Mucosa of descending colon (tissue), 3 donors: ENCODE results near the gene HNRNPA0. TPM values are rescaled to one million over a fixed set of nuclear protein-coding genes. Genes with fewer than 3 reads are reported as not detected.

Experiments used
- ATAC-seq: fragments of 200-7000 bp; cut with Tn5 transposase; one replicate; pipeline ENCODE4 v1.9.1; 2020; ENCODE audit warnings: mild to moderate bottlenecking, moderate library complexity
- DNase-seq, 3 donors: peaks; one replicate each; pipeline ENCODE4 v3.0.0-alpha.2; 2020
- H3K36me3 ChIP-seq: fragments of 200-600 bp; one replicate; pipeline ENCODE4 v1.8.0; 2021; ENCODE audit warnings: low read depth, mild to moderate bottlenecking
- H3K4me1 ChIP-seq: fragments of 200-600 bp; one replicate; pipeline ENCODE4 v1.8.0; 2021; ENCODE audit warnings: low read depth, mild to moderate bottlenecking
- H3K4me3 ChIP-seq: fragments of 200-600 bp; one replicate; pipeline ENCODE4 v1.8.0; 2021; ENCODE audit warnings: mild to moderate bottlenecking
- H3K9me3 ChIP-seq: fragments of 200-600 bp; one replicate; pipeline ENCODE4 v1.8.0; 2021; ENCODE audit warnings: mild to moderate bottlenecking
- CTCF ChIP-seq: fragments of 200-600 bp; IDR thresholded peaks from one replicate; pipeline ENCODE4 v1.8.0; 2022; ENCODE audit warnings: antibody characterized with exemption, mild to moderate bottlenecking
- intact Hi-C, 2 donors: fragments of 100-400 bp; cut with DNase I in 1 of 2; cut with micrococcal nuclease in 1 of 2; formaldehyde crosslinking; loops; one replicate each; pipeline versions ENCODE4 v1.11.0 to v1.11.1; 2022; cut with DNase I, micrococcal nuclease
- total RNA-seq, 3 donors: library from RNA; stranded (reverse); fragmentation: NEBNext Ultra II Directional in 2 of 3; extraction: Animal tissue kit (Norgen Biotek cat#: 25700) in 2 of 3; gene quantifications; one replicate each; pipeline versions ENCODE4 v1.2.1 to v1.2.4, GENCODE V29; 2021 to 2023
- donor health status: DM: no; HTN: no; CAD: no; lungs with moderate emphysema.
- donor health status: DM: no; HTN: no; CAD: no.
- donor health status: DM: no; HTN: yes; CAD: no.

HNRNPA0 gene
- total RNA-seq, 3 donors from 2014 or later: 16.9 to 27.9 (median 24.2) TPM

- ATAC-seq (no peak), DNase-seq (no peak)
- Histone ChIP-seq H3K4me3 (no peak overlapping the region), H3K9me3 (no peaks in the 10 kb centered on the region), H3K4me1 (no peaks in the 10 kb centered on the region), H3K36me3 (no peaks in the 10 kb centered on the region)
- intact Hi-C loops: no loop called here
- TF ChIP-seq CTCF: no peak
Observed at GRCh38 chr5:137758121-137758520, 4.0 kb upstream of the HNRNPA0 start.

- Histone ChIP-seq H3K9me3 (no peaks in the 10 kb centered on the region), H3K36me3 (no peaks in the 10 kb centered on the region), H3K4me1 (no peaks in the 10 kb centered on the region), H3K4me3 (no peak overlapping the region)
- intact Hi-C loops: no loop called here
- TF ChIP-seq CTCF: no peak
- ATAC-seq: no peak
- DNase-seq: no peak
Observed at GRCh38 chr5:137757634-137758033, 3.5 kb upstream of the HNRNPA0 start.

GRCh38 chr5:137754961-137755762, 999 bp upstream of the HNRNPA0 start:
- DNase-seq: peak in 1 of 3 donors; percentile 28
- Histone ChIP-seq H3K4me3 (peak overlapping the region; percentile 62), H3K9me3 (no peaks in the 10 kb centered on the region), H3K36me3 (no peaks in the 10 kb centered on the region), H3K4me1 (peaks cover 13% of the 10 kb centered on the region)
- ATAC-seq: peak; percentile 45
- intact Hi-C loops: no loop called here
- TF ChIP-seq CTCF: no peak

GRCh38 chr5:137753691-137754187, 424 bp downstream of the HNRNPA0 start:
- ATAC-seq (peak; percentile 34), DNase-seq (peak in 1 of 3 donors; percentile 77)
- no peaks in the 10 kb centered on the region for H3K9me3 ChIP-seq
- H3K4me3 ChIP-seq: peak overlapping the region; percentile 62
- H3K36me3 ChIP-seq: no peaks in the 10 kb centered on the region
- peaks cover 22% of the 10 kb centered on the region for H3K4me1 ChIP-seq
- TF ChIP-seq CTCF: no peak
- intact Hi-C loops: no loop called here

- no peaks in the 10 kb centered on the region for H3K9me3 ChIP-seq
- ATAC-seq (no peak), DNase-seq (peak; percentile 56 to 73 (median 70))
- H3K4me1 ChIP-seq: peaks cover 22% of the 10 kb centered on the region
- no peak for TF ChIP-seq CTCF
- H3K36me3 ChIP-seq: no peaks in the 10 kb centered on the region
- intact Hi-C loops: no loop called here
- H3K4me3 ChIP-seq: peak overlapping the region; percentile 62
Observed at GRCh38 chr5:137752905-137753690, 1.1 kb downstream of the HNRNPA0 start.
